Hepatocyte (in vitro differentiated cells): ENCODE measurements around the gene HIBCH.

Source experiments
- EZH2 ChIP-seq: fragments of 200-600 bp; sonication (generic); IDR thresholded peaks from 2 replicates; pipeline ENCODE4 v1.6.1; 2016; ENCODE audit warnings: antibody characterized with exemption, mild to moderate bottlenecking, borderline replicate concordance
- EZH2phosphoT487 ChIP-seq: fragments of 200-600 bp; sonication (generic); IDR thresholded peaks from one replicate; pipeline ENCODE4 v1.6.1; 2018; ENCODE audit warnings: antibody characterized with exemption, mild to moderate bottlenecking, low read depth, moderate library complexity; ENCODE audit not compliant: unreplicated experiment, severe bottlenecking
- TF ChIP-seq, protein P1 (sequence below): fragments of 200-600 bp; sonication (generic); IDR thresholded peaks from 2 replicates; pipeline ENCODE4 v1.5.1; 2016; ENCODE audit warnings: antibody characterized with exemption, mild to moderate bottlenecking; ENCODE audit not compliant: poor library complexity

DNA sequence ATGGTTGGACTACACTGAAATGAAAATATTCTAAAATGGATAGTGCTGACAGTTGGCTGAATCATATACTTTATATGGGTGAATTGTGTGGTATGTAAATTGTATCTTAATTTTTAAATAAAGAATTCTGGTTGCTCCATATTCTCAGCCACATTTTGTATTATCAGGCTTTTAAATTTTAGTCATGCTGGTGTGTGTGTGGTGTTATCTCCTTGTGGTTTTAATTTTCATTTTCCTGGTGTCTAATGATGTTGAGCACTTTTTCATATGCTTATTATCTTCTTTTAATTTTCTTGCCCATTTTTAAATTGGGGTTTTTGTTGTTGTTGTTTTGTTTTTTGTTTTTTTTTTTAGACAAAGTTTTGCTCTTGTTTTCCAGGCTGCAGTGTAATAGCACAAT, 3.8 kb upstream of the HIBCH start:
- TF ChIP-seq, protein P1, sequence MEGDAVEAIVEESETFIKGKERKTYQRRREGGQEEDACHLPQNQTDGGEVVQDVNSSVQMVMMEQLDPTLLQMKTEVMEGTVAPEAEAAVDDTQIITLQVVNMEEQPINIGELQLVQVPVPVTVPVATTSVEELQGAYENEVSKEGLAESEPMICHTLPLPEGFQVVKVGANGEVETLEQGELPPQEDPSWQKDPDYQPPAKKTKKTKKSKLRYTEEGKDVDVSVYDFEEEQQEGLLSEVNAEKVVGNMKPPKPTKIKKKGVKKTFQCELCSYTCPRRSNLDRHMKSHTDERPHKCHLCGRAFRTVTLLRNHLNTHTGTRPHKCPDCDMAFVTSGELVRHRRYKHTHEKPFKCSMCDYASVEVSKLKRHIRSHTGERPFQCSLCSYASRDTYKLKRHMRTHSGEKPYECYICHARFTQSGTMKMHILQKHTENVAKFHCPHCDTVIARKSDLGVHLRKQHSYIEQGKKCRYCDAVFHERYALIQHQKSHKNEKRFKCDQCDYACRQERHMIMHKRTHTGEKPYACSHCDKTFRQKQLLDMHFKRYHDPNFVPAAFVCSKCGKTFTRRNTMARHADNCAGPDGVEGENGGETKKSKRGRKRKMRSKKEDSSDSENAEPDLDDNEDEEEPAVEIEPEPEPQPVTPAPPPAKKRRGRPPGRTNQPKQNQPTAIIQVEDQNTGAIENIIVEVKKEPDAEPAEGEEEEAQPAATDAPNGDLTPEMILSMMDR: no peak
- TF ChIP-seq EZH2 (no peak), EZH2phosphoT487 (no peak)
